HepG2 (cell line): Measurements from ENCODE around the gene TMEM232. TPM values are rescaled to one million over a fixed set of nuclear protein-coding genes. Genes with fewer than 3 reads are reported as not detected.

Experiments
- ATAC-seq: fragments of 200-7000 bp; cut with Tn5 transposase; 3 replicates; pipeline ENCODE4 v1.9.1; 2020; ENCODE audit warnings: mild to moderate bottlenecking, moderate library complexity
- BruUV-seq: library from RNA; stranded (reverse); fragments of 400-500 nt; replicated peaks from 2 replicates; lab custom pipeline; 2021; lab: Mats Ljungman, UMichigan
- CTCF ChIA-PET: fragments of 300-600 bp; formaldehyde crosslinking; extraction: SDS; loops from one replicate; lab custom pipeline; 2021; ENCODE audit warnings: low total read pairs, inconsistent platforms, low intra/inter-chr PET ratio; lab: Yijun Ruan, JAX
- POLR2A ChIA-PET: fragments of 350-600 bp; sonication (Branson Sonifier 250); formaldehyde crosslinking; loops from one replicate; lab custom pipeline; 2020; ENCODE audit warnings: antibody characterized with exemption, inconsistent platforms; lab: Yijun Ruan, JAX
- DNase-seq: peaks from one replicate; pipeline ENCODE4 v3.0.0-alpha.2; 2015; ENCODE audit warnings: low spot score
- FAIRE-seq: peaks from 3 replicates; lab custom pipeline; 2011; peaks lifted over from hg19 to GRCh38; lab: Jason Lieb, UNC
- H2AFZ ChIP-seq: one replicate; pipeline ENCODE4 v1.6.1; 2011; ENCODE audit warnings: low read length, inconsistent platforms
- H3K27ac ChIP-seq: fragments of 300-600 bp; 3 replicates; pipeline ENCODE4 v1.8.0; 2011; ENCODE audit warnings: mixed run types, mild to moderate bottlenecking, mixed read lengths, low read length, inconsistent platforms; ENCODE audit not compliant: insufficient read depth; ENCODE audit errors: extremely low read length
- H3K27me3 ChIP-seq, 2 experiments: fragments of 200-600 bp in 1 of 2; 2 replicates in 1 of 2; 3 replicates in 1 of 2; pipeline versions ENCODE4 v1.6.0 to v1.8.0; 2011; ENCODE audit warnings: low read length in 2 of 2, mild to moderate bottlenecking in 2 of 2, moderate library complexity in 2 of 2, inconsistent platforms in 1 of 2; ENCODE audit not compliant: insufficient read depth in 2 of 2, control insufficient read depth in 1 of 2
- H3K36me3 ChIP-seq, 2 experiments: fragments of 200-600 bp in 1 of 2; replicated peaks in 1 of 2; 2 replicates in 1 of 2; 3 replicates in 1 of 2; pipeline versions ENCODE4 v1.5.1 to v1.8.0; 2011; ENCODE audit warnings: low read length in 2 of 2, inconsistent platforms in 1 of 2; ENCODE audit not compliant: insufficient read depth in 2 of 2, control insufficient read depth in 1 of 2
- H3K4me1 ChIP-seq: 2 replicates; pipeline ENCODE4 v1.5.1; 2012; ENCODE audit warnings: low read length, inconsistent platforms; ENCODE audit not compliant: insufficient read depth
- H3K4me2 ChIP-seq: 2 replicates; pipeline ENCODE4 v1.6.0; 2011; ENCODE audit warnings: low read depth, low read length, inconsistent platforms
- H3K4me3 ChIP-seq, 3 experiments: fragments of 200-600 bp in 1 of 3; sonication (generic), shearing (Covaris generic) in 1 of 3; replicated peaks in 1 of 3; 2 replicates each; pipeline ENCODE4 v1.5.1; 2011 to 2016; ENCODE audit warnings: low read length in 3 of 3, inconsistent platforms in 2 of 3, low read depth in 2 of 3, mild to moderate bottlenecking in 2 of 3, control low read depth in 1 of 3, mixed read lengths in 1 of 3; ENCODE audit not compliant: insufficient read depth in 1 of 3
- H3K79me2 ChIP-seq: one replicate; pipeline ENCODE4 v1.6.1; 2011; ENCODE audit warnings: low read length, inconsistent platforms; ENCODE audit not compliant: insufficient read depth
- H3K9ac ChIP-seq: 2 replicates; pipeline ENCODE4 v1.6.0; 2011; ENCODE audit warnings: mild to moderate bottlenecking, low read depth, low read length, inconsistent platforms; ENCODE audit not compliant: insufficient read depth
- H3K9me3 ChIP-seq: 2 replicates; pipeline ENCODE4 v1.5.1; 2012; ENCODE audit warnings: mild to moderate bottlenecking, low read length
- H4K20me1 ChIP-seq: 2 replicates; pipeline ENCODE4 v1.6.0; 2011; ENCODE audit warnings: inconsistent platforms, mild to moderate bottlenecking, low read length, moderate library complexity; ENCODE audit not compliant: insufficient read depth
- HNRNPK ChIP-seq: fragments of 200-400 bp; formaldehyde crosslinking; IDR thresholded peaks from 2 replicates; pipeline ENCODE4 v1.6.1; 2018; ENCODE audit warnings: low read length, low read depth, moderate library complexity, mild to moderate bottlenecking; ENCODE audit not compliant: poor library complexity, severe bottlenecking
- SOX13 ChIP-seq, 3 experiments: fragments of 450-650 bp in 1 of 3; sonication (generic) in 1 of 3; formaldehyde crosslinking in 1 of 3; IDR thresholded peaks in 2 of 3; conservative IDR thresholded peaks in 1 of 3; 2 replicates each; pipeline versions ENCODE4 v1.5.0 to v1.6.1; 2016 to 2020; ENCODE audit warnings: antibody characterized with exemption in 1 of 3, mild to moderate bottlenecking in 1 of 3, missing compliant biosample characterization in 1 of 3, missing genetic modification reagents in 1 of 3, moderate library complexity in 1 of 3
- ZNF773 ChIP-seq: sonication (generic); formaldehyde crosslinking; IDR thresholded peaks from 2 replicates; pipeline ENCODE4 v1.4.0; 2020; ENCODE audit warnings: missing genetic modification reagents, borderline replicate concordance
- WGBS: methylation state at CpG from one replicate; pipeline ENCODE4 v1.1.6; 2017; ENCODE audit warnings: low lambda C conversion rate; 5-methylcytosine and 5-hydroxymethylcytosine counted together
- in situ Hi-C: cut with HindIII; loops from 2 replicates; pipeline ENCODE4 v1.10.0; 2017; ENCODE audit warnings: low pct_unique_long_range_greater_than_20kb; ENCODE audit not compliant: extremely low pct_ligation_motif_present
- intact Hi-C: fragments of 100-400 bp; cut with micrococcal nuclease; formaldehyde crosslinking; loops from one replicate; pipeline ENCODE4 v1.10.0; 2022; ENCODE audit not compliant: unreplicated experiment
- polyA plus RNA-seq, 8 experiments: library from polyadenylated mRNA; depleted of rRNA in 3 of 8; stranded (reverse) in 7 of 8; unstranded in 1 of 8; fragments of >200 nt; fragmentation: Illumina TruSeq in 4 of 8; extraction: Trizol in 4 of 8; gene quantifications; 2 replicates each; pipeline versions ENCODE4 v1.2.1 to v1.2.3, GENCODE V29; 2011 to 2016; ENCODE audit warnings: low read depth in 4 of 8, missing spikeins in 1 of 8, mixed read lengths in 1 of 8; ENCODE audit not compliant: insufficient read depth in 1 of 8
- total RNA-seq, 5 experiments: library from RNA; depleted of rRNA; stranded (reverse); fragments of >200 nt; fragmentation: Illumina TruSeq; extraction: Trizol; gene quantifications; 2 replicates each; pipeline ENCODE4 v1.2.3, GENCODE V29; 2016; ENCODE audit warnings: low read depth in 1 of 5
- TF ChIP-seq, protein P1 (sequence below): IDR thresholded peaks from 2 replicates; pipeline ENCODE4 v1.6.1; 2016; ENCODE audit warnings: missing compliant biosample characterization, missing genetic modification reagents, borderline replicate concordance
- TF ChIP-seq, protein P2 (sequence below): sonication (generic); formaldehyde crosslinking; IDR thresholded peaks from 2 replicates; pipeline ENCODE4 v1.4.0; 2020; ENCODE audit warnings: missing genetic modification reagents
- TF ChIP-seq, protein P3 (sequence below): sonication (generic); formaldehyde crosslinking; IDR thresholded peaks from 2 replicates; pipeline ENCODE4 v1.9.0; 2021; ENCODE audit warnings: missing genetic modification reagents, mild to moderate bottlenecking, borderline replicate concordance

Gene TMEM232
- total and polyA plus RNA-seq, 2 of the 13 experiments (the other 11 are each of a cell fraction or from before 2014, with no cell fraction given), result 0.29 to 0.71 TPM

DNA sequence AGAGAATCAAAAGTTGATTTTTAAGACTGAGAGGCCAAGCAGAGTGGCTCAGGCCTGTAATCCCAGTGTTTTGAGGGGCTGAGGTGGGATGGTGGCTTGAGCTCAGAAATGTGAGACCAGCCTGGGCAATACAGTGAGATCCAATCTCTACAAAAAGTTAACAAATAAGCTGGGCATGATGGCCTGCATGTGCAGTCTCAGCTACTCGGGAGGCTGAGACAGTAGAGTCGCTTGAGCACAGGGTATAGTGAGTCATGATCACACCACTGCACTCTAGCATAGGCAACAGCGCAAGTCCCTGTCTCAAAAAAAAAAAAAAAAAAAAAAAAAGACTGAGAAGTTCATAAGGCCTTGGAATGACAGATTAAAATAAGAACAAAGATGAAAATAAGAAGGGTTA is 177.2 kb downstream of the TMEM232 start:
- BruUV-seq, result no TSS peak
- H3K4me2 ChIP-seq, result no peak overlapping the region
- ChIA-PET POLR2A (no interaction called here), CTCF (no interaction called here)
- FAIRE-seq (no peak), ATAC-seq (no peak), DNase-seq (no peak)
- no peak overlapping the region for H3K27ac ChIP-seq
- no peaks in the 10 kb centered on the region for H4K20me1 ChIP-seq
- no peak overlapping the region for H3K4me3 ChIP-seq
- H3K9ac ChIP-seq, result no peak overlapping the region
- H3K4me1 ChIP-seq, result no peaks in the 10 kb centered on the region
- TF ChIP-seq, protein P1, sequence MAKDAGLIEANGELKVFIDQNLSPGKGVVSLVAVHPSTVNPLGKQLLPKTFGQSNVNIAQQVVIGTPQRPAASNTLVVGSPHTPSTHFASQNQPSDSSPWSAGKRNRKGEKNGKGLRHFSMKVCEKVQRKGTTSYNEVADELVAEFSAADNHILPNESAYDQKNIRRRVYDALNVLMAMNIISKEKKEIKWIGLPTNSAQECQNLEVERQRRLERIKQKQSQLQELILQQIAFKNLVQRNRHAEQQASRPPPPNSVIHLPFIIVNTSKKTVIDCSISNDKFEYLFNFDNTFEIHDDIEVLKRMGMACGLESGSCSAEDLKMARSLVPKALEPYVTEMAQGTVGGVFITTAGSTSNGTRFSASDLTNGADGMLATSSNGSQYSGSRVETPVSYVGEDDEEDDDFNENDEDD (CRISPR knock-in tag), result no peak
- TF ChIP-seq, protein P2, sequence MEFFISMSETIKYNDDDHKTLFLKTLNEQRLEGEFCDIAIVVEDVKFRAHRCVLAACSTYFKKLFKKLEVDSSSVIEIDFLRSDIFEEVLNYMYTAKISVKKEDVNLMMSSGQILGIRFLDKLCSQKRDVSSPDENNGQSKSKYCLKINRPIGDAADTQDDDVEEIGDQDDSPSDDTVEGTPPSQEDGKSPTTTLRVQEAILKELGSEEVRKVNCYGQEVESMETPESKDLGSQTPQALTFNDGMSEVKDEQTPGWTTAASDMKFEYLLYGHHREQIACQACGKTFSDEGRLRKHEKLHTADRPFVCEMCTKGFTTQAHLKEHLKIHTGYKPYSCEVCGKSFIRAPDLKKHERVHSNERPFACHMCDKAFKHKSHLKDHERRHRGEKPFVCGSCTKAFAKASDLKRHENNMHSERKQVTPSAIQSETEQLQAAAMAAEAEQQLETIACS, result no peak
- TF ChIP-seq HNRNPK (no peak), SOX13 (IDR thresholded peaks at IDR 0.05) (no peak), SOX13 (CRISPR knock-in tag; conservative IDR thresholded peaks at IDR 0.05 in 1 of 2, IDR thresholded peaks at IDR 0.05 in 1 of 2) (no peak), ZNF773 (no peak)
- TF ChIP-seq, protein P3, sequence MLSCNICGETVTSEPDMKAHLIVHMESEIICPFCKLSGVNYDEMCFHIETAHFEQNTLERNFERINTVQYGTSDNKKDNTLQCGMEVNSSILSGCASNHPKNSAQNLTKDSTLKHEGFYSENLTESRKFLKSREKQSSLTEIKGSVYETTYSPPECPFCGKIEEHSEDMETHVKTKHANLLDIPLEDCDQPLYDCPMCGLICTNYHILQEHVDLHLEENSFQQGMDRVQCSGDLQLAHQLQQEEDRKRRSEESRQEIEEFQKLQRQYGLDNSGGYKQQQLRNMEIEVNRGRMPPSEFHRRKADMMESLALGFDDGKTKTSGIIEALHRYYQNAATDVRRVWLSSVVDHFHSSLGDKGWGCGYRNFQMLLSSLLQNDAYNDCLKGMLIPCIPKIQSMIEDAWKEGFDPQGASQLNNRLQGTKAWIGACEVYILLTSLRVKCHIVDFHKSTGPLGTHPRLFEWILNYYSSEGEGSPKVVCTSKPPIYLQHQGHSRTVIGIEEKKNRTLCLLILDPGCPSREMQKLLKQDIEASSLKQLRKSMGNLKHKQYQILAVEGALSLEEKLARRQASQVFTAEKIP, result no peak
- intact Hi-C loops, result no loop called here
- 42% methylated on average over 3 of the region's 3 CpGs for WGBS
- in situ Hi-C loops, result no loop called here
- H3K9me3 ChIP-seq, result no peaks in the 10 kb centered on the region
- H3K79me2 ChIP-seq, result no peaks in the 10 kb centered on the region
- H3K36me3 ChIP-seq, result no peaks in the 10 kb centered on the region
- H2AFZ ChIP-seq, result no peak overlapping the region
- no peaks in the 10 kb centered on the region for H3K27me3 ChIP-seq
